AG04449 (cell line): Measurements from ENCODE around the gene MDGA2.

Experiments used
- CTCF ChIA-PET: fragments of 350-600 bp; formaldehyde crosslinking; extraction: SDS; loops from one replicate; lab custom pipeline; 2021; ENCODE audit warnings: antibody characterized with exemption; lab: Yijun Ruan, JAX
- POLR2A ChIA-PET: fragments of 400-600, 350-600 bp; formaldehyde crosslinking; extraction: SDS; loops from one replicate; lab custom pipeline; 2020; ENCODE audit warnings: antibody characterized with exemption, inconsistent platforms; lab: Yijun Ruan, JAX
- DNase-seq: peaks from one replicate; pipeline ENCODE4 v3.0.0-alpha.2; 2010; ENCODE audit warnings: low read depth, low spot score
- H3K4me3 ChIP-seq: 2 replicates; pipeline ENCODE4 v1.5.1; 2011; ENCODE audit warnings: low read depth, mild to moderate bottlenecking, control low read depth, low read length
- CTCF ChIP-seq: IDR thresholded peaks from one replicate; pipeline ENCODE4 v1.5.1; 2011; ENCODE audit warnings: mild to moderate bottlenecking, moderate library complexity, low read length, control low read depth, inconsistent platforms; ENCODE audit not compliant: insufficient read depth; ENCODE audit errors: missing control alignments

MDGA2 gene

DNA sequence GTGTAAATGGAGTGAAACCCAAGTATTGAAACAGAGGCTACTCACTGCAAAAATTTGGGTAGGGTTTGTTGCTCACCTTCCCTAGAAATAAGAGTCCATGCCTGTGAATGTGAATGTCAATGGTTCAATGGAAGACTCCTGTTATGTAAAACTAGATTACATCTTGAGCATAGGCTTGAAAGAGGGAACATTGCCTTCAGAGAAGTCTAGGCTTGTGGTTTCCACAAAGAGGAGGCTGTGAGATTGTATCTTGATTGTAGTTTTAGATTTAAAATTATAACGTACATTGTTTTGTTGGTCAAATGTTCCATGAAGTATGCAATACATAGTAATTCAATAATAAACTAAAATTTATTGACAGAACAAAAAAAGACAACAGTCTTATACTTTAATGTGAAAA is 610.1 kb downstream of the MDGA2 start:
- H3K4me3 ChIP-seq, result no peak overlapping the region
- no peak for DNase-seq
- CTCF ChIA-PET, result no interaction called here
- no peak for TF ChIP-seq CTCF
- POLR2A ChIA-PET, result no interaction called here

- CTCF ChIA-PET, result no interaction called here
- POLR2A ChIA-PET, result no interaction called here
- DNase-seq, result no peak
These were observed 615.4 kb downstream of the MDGA2 start for GRCh38 chr14:47060050-47060449.

GRCh38 chr14:47057364-47057763 is 618.0 kb downstream of the MDGA2 start:
- CTCF ChIA-PET, result no interaction called here
- no peak for DNase-seq
- POLR2A ChIA-PET, result no interaction called here
- no peak for TF ChIP-seq CTCF
- H3K4me3 ChIP-seq, result no peak overlapping the region

More at GRCh38 chr14:47060050-47060449, 615.4 kb downstream of the MDGA2 start:
- no peak for TF ChIP-seq CTCF
- H3K4me3 ChIP-seq, result no peak overlapping the region

- no peak for DNase-seq
- H3K4me3 ChIP-seq, result no peak overlapping the region
- TF ChIP-seq CTCF, result no peak
- ChIA-PET POLR2A (no interaction called here), CTCF (no interaction called here)
These were observed 630.6 kb downstream of the MDGA2 start for GRCh38 chr14:47044841-47045240.

GRCh38 chr14:47040550-47040949 is 634.9 kb downstream of the MDGA2 start:
- CTCF ChIA-PET, result no interaction called here
- DNase-seq, result no peak
- no peak for TF ChIP-seq CTCF
- no peak overlapping the region for H3K4me3 ChIP-seq
- POLR2A ChIA-PET, result no interaction called here

GRCh38 chr14:47039336-47039735 is 636.1 kb downstream of the MDGA2 start:
- no peak for DNase-seq
- TF ChIP-seq CTCF, result no peak
- ChIA-PET POLR2A (no interaction called here), CTCF (no interaction called here)
- H3K4me3 ChIP-seq, result no peak overlapping the region
